Colonic mucosa (tissue), 4 donors: ENCODE measurements around the gene RAPGEF4. TPM values are rescaled to one million over a fixed set of nuclear protein-coding genes. Genes with fewer than 3 reads are reported as not detected.

Source experiments
- DNase-seq: peaks from one replicate; pipeline ENCODE4 v3.0.0-alpha.2; 2020
- H3K27ac ChIP-seq: fragments of 200-600 bp; one replicate; pipeline ENCODE4 v1.8.0; 2021
- H3K27me3 ChIP-seq: fragments of 200-600 bp; one replicate; pipeline ENCODE4 v1.8.0; 2021
- H3K36me3 ChIP-seq: fragments of 200-600 bp; one replicate; pipeline ENCODE4 v1.8.0; 2021
- H3K4me1 ChIP-seq: fragments of 200-600 bp; one replicate; pipeline ENCODE4 v1.8.0; 2021; ENCODE audit warnings: mild to moderate bottlenecking
- H3K4me3 ChIP-seq: fragments of 200-600 bp; one replicate; pipeline ENCODE4 v1.8.0; 2021
- H3K9ac ChIP-seq, 2 donors: one replicate each; pipeline ENCODE4 v1.7.0; 2013; ENCODE audit warnings: control low read depth in 2 of 2, low read depth in 2 of 2, low read length in 2 of 2
- H3K9me3 ChIP-seq: fragments of 200-600 bp; one replicate; pipeline ENCODE4 v1.8.0; 2021
- intact Hi-C: fragments of 100-400 bp; cut with DNase I; formaldehyde crosslinking; loops from one replicate; pipeline ENCODE4 v1.14.1; 2022
- total RNA-seq, 2 donors: library from RNA; stranded (reverse); fragmentation: NEBNext Ultra II Directional in 1 of 2; extraction: Animal tissue kit (Norgen Biotek cat#: 25700) in 1 of 2; gene quantifications; one replicate each; pipeline ENCODE4 v1.2.1, GENCODE V29; 2021
- TF ChIP-seq, protein P1 (sequence below): fragments of 200-600 bp; IDR thresholded peaks from one replicate; pipeline ENCODE4 v1.8.0; 2022; ENCODE audit warnings: antibody characterized with exemption, mild to moderate bottlenecking
- donor health status: healthy.
- donor health status: DM: no; HTN: no; CAD: no.
- donor health status: DM: no; HTN: no; CAD: no.

The RAPGEF4 gene
- total RNA-seq, 2 donors from 2014 or later = 1.3 to 1.5 TPM

DNA sequence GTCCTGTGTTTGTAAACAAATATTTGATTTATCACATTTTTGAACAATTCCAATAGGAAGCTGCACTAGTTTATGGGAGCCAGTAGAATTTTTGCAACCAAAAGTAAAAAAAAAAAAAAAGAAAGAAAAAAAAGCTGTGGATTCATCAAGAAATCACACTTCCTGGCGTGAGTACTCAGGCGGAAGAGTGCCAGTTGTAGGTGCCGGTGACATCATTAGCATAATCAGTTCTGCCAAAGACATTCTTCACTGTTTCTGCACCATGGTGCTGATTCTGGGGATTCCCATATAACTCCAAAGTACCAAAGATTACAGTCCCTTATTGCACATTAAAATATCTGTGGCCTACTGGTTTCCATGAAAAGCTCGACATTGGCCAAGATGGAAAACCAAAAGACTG is 32.8 kb downstream of the RAPGEF4 start:
- Histone ChIP-seq H3K27me3 (no peaks in the 10 kb centered on the region), H3K27ac (no peak overlapping the region), H3K36me3 (no peaks in the 10 kb centered on the region), H3K9ac (no peak overlapping the region), H3K4me1 (no peaks in the 10 kb centered on the region), H3K4me3 (no peak overlapping the region), H3K9me3 (no peaks in the 10 kb centered on the region)
- no peak for DNase-seq
- intact Hi-C loops = no loop called here
- TF ChIP-seq, protein P1, sequence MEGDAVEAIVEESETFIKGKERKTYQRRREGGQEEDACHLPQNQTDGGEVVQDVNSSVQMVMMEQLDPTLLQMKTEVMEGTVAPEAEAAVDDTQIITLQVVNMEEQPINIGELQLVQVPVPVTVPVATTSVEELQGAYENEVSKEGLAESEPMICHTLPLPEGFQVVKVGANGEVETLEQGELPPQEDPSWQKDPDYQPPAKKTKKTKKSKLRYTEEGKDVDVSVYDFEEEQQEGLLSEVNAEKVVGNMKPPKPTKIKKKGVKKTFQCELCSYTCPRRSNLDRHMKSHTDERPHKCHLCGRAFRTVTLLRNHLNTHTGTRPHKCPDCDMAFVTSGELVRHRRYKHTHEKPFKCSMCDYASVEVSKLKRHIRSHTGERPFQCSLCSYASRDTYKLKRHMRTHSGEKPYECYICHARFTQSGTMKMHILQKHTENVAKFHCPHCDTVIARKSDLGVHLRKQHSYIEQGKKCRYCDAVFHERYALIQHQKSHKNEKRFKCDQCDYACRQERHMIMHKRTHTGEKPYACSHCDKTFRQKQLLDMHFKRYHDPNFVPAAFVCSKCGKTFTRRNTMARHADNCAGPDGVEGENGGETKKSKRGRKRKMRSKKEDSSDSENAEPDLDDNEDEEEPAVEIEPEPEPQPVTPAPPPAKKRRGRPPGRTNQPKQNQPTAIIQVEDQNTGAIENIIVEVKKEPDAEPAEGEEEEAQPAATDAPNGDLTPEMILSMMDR = no peak

DNA sequence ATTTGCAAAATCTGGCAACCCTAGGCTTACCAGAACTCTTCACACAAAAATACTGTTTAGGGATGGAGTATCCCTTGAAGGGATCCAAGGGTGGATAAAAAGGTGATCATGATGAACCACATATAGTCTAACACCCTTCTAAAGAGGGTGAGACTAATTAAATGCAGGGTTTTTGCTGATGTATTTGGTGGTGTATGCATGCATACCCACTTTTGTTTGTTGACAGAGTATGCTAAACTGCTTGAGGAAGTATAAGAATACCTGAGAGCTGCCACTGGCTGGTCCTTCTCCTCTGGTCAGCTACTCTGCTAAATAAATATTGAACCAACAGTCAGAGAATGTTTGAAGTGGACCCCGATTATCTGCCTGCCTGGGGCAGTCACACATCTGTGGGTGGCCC is 34.2 kb downstream of the RAPGEF4 start:
- no peak overlapping the region for H3K9ac ChIP-seq
- no peak overlapping the region for H3K4me3 ChIP-seq

DNA sequence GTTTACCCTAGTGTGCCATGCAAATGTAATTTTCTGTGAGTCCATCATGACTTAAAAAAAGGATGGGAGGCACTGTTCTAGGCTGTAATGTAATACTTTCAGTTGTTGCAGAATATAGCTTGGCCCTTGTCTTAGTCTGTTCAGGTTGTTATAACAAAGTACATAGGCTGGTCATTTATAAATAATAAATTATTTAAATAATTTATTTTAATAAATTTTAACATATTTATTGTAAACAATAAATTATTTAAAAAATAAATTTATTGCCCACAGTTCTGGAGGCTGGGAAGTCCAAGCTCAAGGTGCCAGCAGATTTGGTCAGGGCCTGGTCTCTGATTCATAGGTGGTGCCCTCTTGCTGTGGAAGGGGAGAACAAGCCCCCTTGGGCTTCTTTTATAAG is 35.2 kb downstream of the RAPGEF4 start:
- TF ChIP-seq, protein P1 = no peak
- intact Hi-C loops = no loop called here
- H3K4me3 ChIP-seq = no peak overlapping the region
- no peaks in the 10 kb centered on the region for H3K36me3 ChIP-seq
- H3K4me1 ChIP-seq = no peaks in the 10 kb centered on the region
- no peak overlapping the region for H3K9ac ChIP-seq
- no peak overlapping the region for H3K27ac ChIP-seq
- no peaks in the 10 kb centered on the region for H3K9me3 ChIP-seq
- DNase-seq = no peak
- H3K27me3 ChIP-seq = no peaks in the 10 kb centered on the region

More for the DNA sequence above, 34.2 kb downstream of the RAPGEF4 start:
- Histone ChIP-seq H3K36me3 (no peaks in the 10 kb centered on the region), H3K27me3 (no peaks in the 10 kb centered on the region), H3K9me3 (no peaks in the 10 kb centered on the region), H3K4me1 (no peaks in the 10 kb centered on the region), H3K27ac (no peak overlapping the region)
- no peak for DNase-seq
- intact Hi-C loops = no loop called here
- TF ChIP-seq, protein P1 = no peak

DNA sequence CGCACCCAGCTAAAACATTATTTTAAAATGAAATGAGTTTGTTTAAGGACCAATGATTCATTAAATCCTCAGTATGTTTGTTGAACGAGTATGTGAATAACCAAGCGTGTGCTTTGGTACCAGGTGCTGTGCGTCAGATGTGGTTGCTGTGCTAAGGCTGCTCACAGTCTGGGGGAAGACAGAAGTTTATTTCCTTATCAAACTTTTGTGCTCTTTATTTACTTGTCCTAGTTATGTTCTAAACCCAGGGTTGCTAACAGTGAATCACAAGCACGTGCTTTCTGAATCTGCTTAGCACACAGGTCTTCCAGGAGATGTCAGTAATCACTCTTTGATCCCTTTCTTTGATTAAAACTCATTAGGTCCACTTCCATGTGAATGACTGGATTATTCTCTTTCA is 37.0 kb downstream of the RAPGEF4 start:
- H3K27ac ChIP-seq = no peak overlapping the region
- no peaks in the 10 kb centered on the region for H3K36me3 ChIP-seq
- no peaks in the 10 kb centered on the region for H3K4me1 ChIP-seq
- TF ChIP-seq, protein P1 = no peak
- no peak overlapping the region for H3K9ac ChIP-seq
- no peaks in the 10 kb centered on the region for H3K9me3 ChIP-seq
- no peaks in the 10 kb centered on the region for H3K27me3 ChIP-seq
- no peak for DNase-seq
- intact Hi-C loops = no loop called here
- H3K4me3 ChIP-seq = no peak overlapping the region

DNA sequence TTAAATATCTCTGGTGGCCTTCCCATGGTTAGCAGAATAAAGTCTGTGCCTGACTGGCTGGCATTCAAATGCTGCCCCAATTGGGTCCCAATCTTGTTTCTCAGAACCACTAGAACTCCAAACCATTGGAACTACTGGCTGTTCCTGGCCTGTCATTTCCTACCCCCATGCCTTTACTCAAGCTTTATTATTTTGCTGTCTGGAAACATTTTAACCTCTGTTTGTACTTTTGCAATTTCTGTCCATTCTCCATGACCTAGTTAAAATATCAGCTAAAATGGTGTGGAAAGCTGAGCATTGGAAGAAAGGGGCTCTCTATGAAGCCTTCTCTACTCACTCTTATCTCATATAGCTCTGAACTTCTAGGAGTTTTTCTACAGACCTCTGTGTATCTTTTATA is 38.7 kb downstream of the RAPGEF4 start:
- intact Hi-C loops = no loop called here
- TF ChIP-seq, protein P1 = no peak
- Histone ChIP-seq H3K27ac (no peak overlapping the region), H3K9ac (no peak overlapping the region), H3K9me3 (no peaks in the 10 kb centered on the region), H3K27me3 (no peaks in the 10 kb centered on the region), H3K36me3 (no peaks in the 10 kb centered on the region), H3K4me3 (no peak overlapping the region), H3K4me1 (no peaks in the 10 kb centered on the region)
- no peak for DNase-seq

DNA sequence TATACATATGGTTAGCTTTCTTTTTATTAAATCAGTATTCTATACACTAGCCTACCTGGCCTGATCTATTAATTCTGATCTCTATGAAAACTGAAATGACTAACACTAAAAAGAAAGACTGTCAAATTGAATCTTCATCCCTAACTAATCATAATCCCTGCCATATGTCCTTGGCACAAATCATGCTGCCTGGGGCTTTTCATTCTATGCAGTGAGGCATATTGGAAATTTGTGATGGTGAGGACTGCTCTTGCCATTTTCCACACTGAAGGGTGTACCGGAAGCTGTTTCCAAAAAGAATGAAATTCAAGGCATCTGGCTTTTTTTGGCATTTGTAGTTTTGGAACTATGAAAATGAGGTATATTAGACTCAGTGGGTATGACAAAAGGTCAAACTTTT is 39.7 kb downstream of the RAPGEF4 start:
- Histone ChIP-seq H3K9ac (no peak overlapping the region), H3K4me1 (no peaks in the 10 kb centered on the region), H3K27ac (no peak overlapping the region), H3K27me3 (no peaks in the 10 kb centered on the region), H3K4me3 (no peak overlapping the region), H3K9me3 (no peaks in the 10 kb centered on the region), H3K36me3 (no peaks in the 10 kb centered on the region)
- intact Hi-C loops = no loop called here
- TF ChIP-seq, protein P1 = no peak
- no peak for DNase-seq
